Measurements from ENCODE around the gene L3MBTL4. TPM values are rescaled to one million over a fixed set of nuclear protein-coding genes. Genes with fewer than 3 reads are reported as not detected.

The L3MBTL4 gene
- total RNA-seq, 1 experiment from 2014 or later: not detected

GRCh38 chr18:5980721-5981120 lies 434.0 kb downstream of the L3MBTL4 start:
- no peak overlapping the region for H3K27ac ChIP-seq (ENCODE audit: low read depth, low read length, poor library complexity, severe bottlenecking)
- H3K27me3 ChIP-seq (replicated peaks; ENCODE audit: insufficient read depth, low read depth, low read length, poor library complexity): no peaks in the 10 kb centered on the region
- ChIA-PET CTCF (no interaction called here), POLR2A (ENCODE audit: low non-redundant PET) (no interaction called here)
- TF ChIP-seq EZH2 (IDR thresholded peaks at IDR 0.05; ENCODE audit: borderline replicate concordance, low read depth, low read length, poor library complexity, severe bottlenecking) (no peak), CTCF (conservative IDR thresholded peaks at IDR 0.05; ENCODE audit: low read depth, low read length) (no peak)
- intact Hi-C loops (cut with micrococcal nuclease; ENCODE audit: unreplicated experiment): no loop called here
- H3K4me3 ChIP-seq (ENCODE audit: low read depth, low read length, poor library complexity, severe bottlenecking): no peak overlapping the region
- no peaks in the 10 kb centered on the region for H3K4me1 ChIP-seq (ENCODE audit: insufficient read depth, low read length, poor library complexity, severe bottlenecking)
- DNase-seq (ENCODE audit: low spot score): no peak
- BruUV-seq (replicated peaks): no TSS peak
- H3K36me3 ChIP-seq (ENCODE audit: insufficient read depth, low read length, poor library complexity, severe bottlenecking): no peaks in the 10 kb centered on the region
- H3K9me3 ChIP-seq (ENCODE audit: low read depth, low read length, poor library complexity, severe bottlenecking): peaks cover 18% of the 10 kb centered on the region

GRCh38 chr18:5979971-5980457 lies 434.7 kb downstream of the L3MBTL4 start:
- H3K27me3 ChIP-seq (replicated peaks; ENCODE audit: insufficient read depth, low read depth, low read length, poor library complexity): no peaks in the 10 kb centered on the region
- ChIA-PET POLR2A (ENCODE audit: low non-redundant PET) (no interaction called here), CTCF (no interaction called here)
- no peaks in the 10 kb centered on the region for H3K4me1 ChIP-seq (ENCODE audit: insufficient read depth, low read length, poor library complexity, severe bottlenecking)
- no peaks in the 10 kb centered on the region for H3K36me3 ChIP-seq (ENCODE audit: insufficient read depth, low read length, poor library complexity, severe bottlenecking)
- TF ChIP-seq CTCF (conservative IDR thresholded peaks at IDR 0.05; ENCODE audit: low read depth, low read length) (no peak), EZH2 (IDR thresholded peaks at IDR 0.05; ENCODE audit: borderline replicate concordance, low read depth, low read length, poor library complexity, severe bottlenecking) (no peak)
- intact Hi-C loops (cut with micrococcal nuclease; ENCODE audit: unreplicated experiment): no loop called here
- BruUV-seq (replicated peaks): no TSS peak
- peaks cover 11% of the 10 kb centered on the region for H3K9me3 ChIP-seq (ENCODE audit: low read depth, low read length, poor library complexity, severe bottlenecking)
- DNase-seq (ENCODE audit: low spot score): no peak
- no peak overlapping the region for H3K27ac ChIP-seq (ENCODE audit: low read depth, low read length, poor library complexity, severe bottlenecking)
- H3K4me3 ChIP-seq (ENCODE audit: low read depth, low read length, poor library complexity, severe bottlenecking): no peak overlapping the region

- no peak overlapping the region for H3K27ac ChIP-seq (ENCODE audit: low read depth, low read length, poor library complexity, severe bottlenecking)
- no peaks in the 10 kb centered on the region for H3K27me3 ChIP-seq (replicated peaks; ENCODE audit: insufficient read depth, low read depth, low read length, poor library complexity)
- H3K4me3 ChIP-seq (ENCODE audit: low read depth, low read length, poor library complexity, severe bottlenecking): no peak overlapping the region
- intact Hi-C loops (cut with micrococcal nuclease; ENCODE audit: unreplicated experiment): no loop called here
- peaks cover 8% of the 10 kb centered on the region for H3K9me3 ChIP-seq (ENCODE audit: low read depth, low read length, poor library complexity, severe bottlenecking)
- TF ChIP-seq CTCF (conservative IDR thresholded peaks at IDR 0.05; ENCODE audit: low read depth, low read length) (no peak), EZH2 (IDR thresholded peaks at IDR 0.05; ENCODE audit: borderline replicate concordance, low read depth, low read length, poor library complexity, severe bottlenecking) (no peak)
- POLR2A ChIA-PET (ENCODE audit: low non-redundant PET): no interaction called here
- no TSS peak for BruUV-seq (replicated peaks)
- no peaks in the 10 kb centered on the region for H3K4me1 ChIP-seq (ENCODE audit: insufficient read depth, low read length, poor library complexity, severe bottlenecking)
- CTCF ChIA-PET: no interaction called here
- DNase-seq (ENCODE audit: low spot score): no peak
- no peaks in the 10 kb centered on the region for H3K36me3 ChIP-seq (ENCODE audit: insufficient read depth, low read length, poor library complexity, severe bottlenecking)
Measured at GRCh38 chr18:5979176-5979888, 435.4 kb downstream of the L3MBTL4 start.
